AG08396 (cell line): ENCODE data around the gene CRYBA4.

Source experiments
- DNase-seq: peaks from one replicate; pipeline ENCODE4 v3.0.0; 2012; ENCODE audit warnings: low spot score, mixed read lengths

The CRYBA4 gene

GRCh38 chr22:26629988-26630761 lies 8.4 kb downstream of the CRYBA4 start:
- DNase-seq: no peak

- no peak for DNase-seq
Observed at GRCh38 chr22:26631282-26631681, 9.5 kb downstream of the CRYBA4 start.

- DNase-seq: no peak
Observed at GRCh38 chr22:26632422-26633155, 10.8 kb downstream of the CRYBA4 start.

- no peak for DNase-seq
Observed at GRCh38 chr22:26634189-26634588, 12.4 kb downstream of the CRYBA4 start.

- DNase-seq: no peak
Observed at GRCh38 chr22:26635117-26635516, 13.4 kb downstream of the CRYBA4 start.

- DNase-seq: no peak
Observed at GRCh38 chr22:26636296-26636695, 14.5 kb downstream of the CRYBA4 start.

- no peak for DNase-seq
Observed at GRCh38 chr22:26642465-26643417, 21.0 kb downstream of the CRYBA4 start.

- no peak for DNase-seq
Observed at GRCh38 chr22:26643418-26644100, 21.8 kb downstream of the CRYBA4 start.

- DNase-seq: peak; percentile 58
Observed at GRCh38 chr22:26646158-26646557, 24.4 kb downstream of the CRYBA4 start.

- DNase-seq: no peak
Observed at GRCh38 chr22:26648011-26648497, 26.3 kb downstream of the CRYBA4 start.

- no peak for DNase-seq
Observed at GRCh38 chr22:26648528-26649388, 27.0 kb downstream of the CRYBA4 start.

GRCh38 chr22:26650722-26651421 lies 29.1 kb downstream of the CRYBA4 start:
- no peak for DNase-seq

- DNase-seq: no peak
Observed at GRCh38 chr22:26651815-26652214, 30.1 kb downstream of the CRYBA4 start.

- peak; percentile 70 for DNase-seq
Observed at GRCh38 chr22:26656891-26657851, 35.4 kb downstream of the CRYBA4 start, which contains the start of gene MIAT. Gene MIAT, plus strand, starts transcription at chr22:26657588.

GRCh38 chr22:26658161-26658560 lies 36.4 kb downstream of the CRYBA4 start:
- no peak for DNase-seq

- peak; percentile 87 for DNase-seq
Observed at GRCh38 chr22:26658671-26659478, 37.1 kb downstream of the CRYBA4 start.

GRCh38 chr22:26660356-26660755 lies 38.6 kb downstream of the CRYBA4 start:
- no peak for DNase-seq
